HG02852 (cell line): ENCODE data around the gene OSBPL7.

Experiments
- ATAC-seq: cut with Tn5 transposase; IDR thresholded peaks from one replicate; pipeline ENCODE4 v1.9.1; 2021; ENCODE audit warnings: mild to moderate bottlenecking, moderate library complexity; ENCODE audit not compliant: unreplicated experiment

Gene OSBPL7

DNA sequence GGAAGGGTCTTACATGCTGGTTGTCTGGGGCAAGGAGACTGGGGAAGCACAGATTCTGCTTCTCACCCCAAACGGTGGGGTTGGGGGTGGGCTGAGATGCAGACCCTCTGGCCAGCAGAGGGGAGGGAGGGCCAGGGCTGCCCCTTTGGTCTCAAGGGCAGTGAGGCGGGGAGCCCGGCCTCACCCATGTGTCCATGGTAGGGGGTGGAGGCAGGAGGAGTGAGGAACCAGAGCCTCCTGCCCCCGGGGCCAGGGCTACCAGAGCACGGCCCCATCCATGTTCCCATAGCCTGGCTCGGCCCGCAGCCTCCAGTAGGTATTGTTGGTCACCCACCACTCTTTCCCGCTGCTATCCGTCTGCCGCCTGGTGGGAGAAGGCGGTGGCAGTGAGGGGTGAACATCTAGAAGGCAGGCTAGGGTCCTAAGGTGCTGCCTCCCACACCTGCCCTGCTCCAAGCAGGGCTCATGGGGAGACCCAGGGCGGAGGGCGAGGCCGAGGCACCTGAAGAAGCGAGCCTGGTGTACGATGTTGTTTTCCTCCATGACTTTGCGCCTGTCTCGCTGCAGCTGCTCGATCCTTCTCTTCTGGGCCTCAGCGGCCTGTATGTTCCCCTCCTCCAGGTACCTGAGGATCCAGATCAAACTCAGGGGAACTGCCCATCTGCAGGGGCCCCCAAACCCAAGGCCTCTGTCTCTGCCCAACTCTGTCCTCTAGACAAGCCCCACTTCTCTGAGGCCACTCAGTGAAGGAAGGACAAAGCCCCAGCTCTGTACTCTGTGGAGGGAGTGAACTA is 13.4 kb downstream of the OSBPL7 start:
- ATAC-seq, result no peak

DNA sequence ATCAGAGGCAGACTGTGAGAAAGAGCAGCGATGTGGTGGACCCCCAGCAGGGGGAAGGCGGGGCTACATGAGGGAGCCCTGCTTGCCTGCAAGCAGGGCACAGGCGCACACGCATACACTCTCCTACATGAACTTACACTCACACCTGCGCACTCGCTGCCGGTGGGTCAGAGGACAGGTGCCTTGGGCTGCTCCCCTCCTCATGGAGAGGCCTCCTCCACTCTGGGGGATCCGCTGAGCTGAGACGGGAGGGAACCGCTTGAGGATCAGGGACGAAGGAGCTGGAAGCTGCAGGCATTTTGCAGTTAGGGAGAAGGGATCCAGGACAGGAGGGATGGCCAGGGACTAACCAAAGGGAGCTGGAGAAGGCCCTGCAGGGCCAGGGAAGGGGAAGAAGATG is 14.2 kb downstream of the OSBPL7 start:
- ATAC-seq, result no peak

DNA sequence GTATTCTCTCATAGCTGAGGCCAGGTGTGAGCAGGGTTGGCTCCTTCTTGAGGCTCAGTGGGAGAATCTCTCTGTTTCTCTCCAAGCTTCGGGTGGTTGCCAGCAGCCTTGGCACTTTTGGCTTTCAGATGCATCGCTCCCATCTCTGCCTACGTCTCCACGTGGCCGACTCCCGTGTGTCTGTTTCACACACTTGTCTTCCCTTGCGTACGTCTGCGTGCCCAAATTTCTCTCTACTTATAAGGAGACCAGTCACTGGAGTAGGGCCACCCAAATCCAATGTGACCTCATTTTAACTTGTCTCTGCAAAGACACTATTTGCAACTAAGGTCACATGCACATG is 14.7 kb downstream of the OSBPL7 start:
- ATAC-seq, result no peak

DNA sequence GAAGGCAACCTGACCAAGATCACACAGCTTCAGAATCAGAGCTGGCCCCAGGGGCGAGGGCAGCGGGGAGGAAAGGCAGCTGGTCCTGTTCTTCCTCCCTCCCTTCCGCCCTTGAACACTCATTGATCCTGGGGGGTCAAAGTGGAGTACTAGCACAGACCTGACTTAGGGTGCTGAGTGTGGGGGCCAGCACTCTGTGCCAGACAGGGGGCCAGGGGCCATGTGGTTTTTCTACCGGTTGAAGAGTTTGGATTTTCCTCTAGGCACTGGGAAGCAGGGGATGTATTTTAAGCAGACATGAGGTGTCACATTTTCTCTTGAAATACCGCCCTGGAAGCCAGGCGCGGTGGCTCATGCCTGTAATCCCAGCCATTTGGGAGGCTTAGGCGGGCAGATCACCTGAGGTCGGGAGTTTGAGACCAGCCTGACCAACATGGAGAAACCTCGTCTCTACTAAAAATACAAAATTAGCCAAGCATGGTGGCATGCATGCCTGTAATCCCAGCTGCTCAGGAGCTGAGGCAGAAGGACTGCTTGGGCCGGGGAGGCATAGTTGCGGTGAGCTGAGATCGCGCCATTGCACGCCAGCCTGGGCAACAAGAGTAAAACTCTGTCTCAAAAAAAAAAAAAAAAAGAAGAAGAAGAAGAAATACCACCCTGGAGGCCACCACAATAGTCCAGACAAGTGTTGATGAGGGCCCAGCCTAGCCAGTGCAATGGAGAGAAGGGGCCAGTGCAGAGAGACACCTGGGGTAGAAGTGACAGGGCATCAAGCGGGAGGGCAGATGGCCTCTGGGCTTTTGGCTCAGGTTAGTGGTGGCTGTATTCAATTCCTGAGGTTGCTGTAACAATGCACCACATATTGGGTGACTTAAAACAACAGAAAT is 15.3 kb downstream of the OSBPL7 start:
- no peak for ATAC-seq

DNA sequence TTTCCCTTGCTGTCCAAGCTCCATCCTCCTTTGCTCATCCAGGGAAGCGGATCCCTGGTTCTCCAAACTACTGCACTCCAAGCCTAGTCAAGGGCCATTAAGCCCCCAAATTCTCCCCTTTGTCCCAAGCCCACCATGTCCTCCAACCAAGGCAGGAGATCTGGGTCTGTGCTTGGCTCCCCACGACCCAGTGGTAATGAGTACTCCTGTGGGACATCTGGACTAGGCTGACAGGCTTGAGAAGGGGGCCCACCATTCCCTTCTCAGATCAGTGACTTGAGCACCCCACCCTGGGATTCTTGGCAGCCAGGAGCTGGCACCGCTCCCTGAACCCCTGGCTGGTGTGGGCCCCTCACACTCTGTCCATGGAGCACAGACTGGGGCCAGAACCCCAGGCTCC is 17.1 kb downstream of the OSBPL7 start:
- no peak for ATAC-seq

DNA sequence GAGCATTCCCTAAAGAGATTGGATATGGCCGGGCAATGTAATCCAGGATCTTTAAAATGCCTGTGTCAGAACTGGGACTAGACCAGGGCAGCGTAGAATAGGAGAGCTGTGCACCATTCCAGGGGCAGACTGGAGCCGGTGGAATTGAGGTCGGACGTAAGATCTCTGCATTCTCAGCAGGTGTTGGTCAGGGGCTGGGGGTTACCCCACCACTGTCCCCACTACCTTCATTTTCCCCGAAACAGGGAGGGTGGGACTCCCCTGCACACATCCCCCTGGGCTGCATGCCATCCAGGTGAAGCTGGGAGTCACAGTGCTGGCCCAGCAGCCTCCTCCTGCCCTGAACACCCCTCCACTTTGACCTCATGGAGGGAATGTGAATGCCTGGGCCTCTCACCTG is 17.8 kb downstream of the OSBPL7 start:
- no peak for ATAC-seq

DNA sequence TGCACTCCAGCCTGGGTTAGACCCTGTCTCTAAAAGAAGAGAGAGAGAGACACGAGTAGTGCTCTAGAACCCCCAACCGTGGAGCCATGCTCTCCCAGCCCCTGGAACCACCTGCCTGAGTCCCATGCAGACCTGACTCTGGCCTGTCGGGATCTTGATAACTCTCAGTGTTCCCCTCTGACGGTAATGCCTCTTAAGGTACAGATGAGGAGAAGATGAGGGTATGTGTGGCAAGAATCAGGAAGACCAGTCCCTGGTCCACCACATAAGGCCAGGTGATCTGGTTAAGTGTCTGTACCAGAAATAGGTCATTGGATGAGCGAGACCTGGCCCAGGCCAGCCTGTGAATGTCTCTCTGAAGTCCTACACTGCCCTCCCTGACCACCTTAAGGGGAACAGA is 18.4 kb downstream of the OSBPL7 start:
- no peak for ATAC-seq

DNA sequence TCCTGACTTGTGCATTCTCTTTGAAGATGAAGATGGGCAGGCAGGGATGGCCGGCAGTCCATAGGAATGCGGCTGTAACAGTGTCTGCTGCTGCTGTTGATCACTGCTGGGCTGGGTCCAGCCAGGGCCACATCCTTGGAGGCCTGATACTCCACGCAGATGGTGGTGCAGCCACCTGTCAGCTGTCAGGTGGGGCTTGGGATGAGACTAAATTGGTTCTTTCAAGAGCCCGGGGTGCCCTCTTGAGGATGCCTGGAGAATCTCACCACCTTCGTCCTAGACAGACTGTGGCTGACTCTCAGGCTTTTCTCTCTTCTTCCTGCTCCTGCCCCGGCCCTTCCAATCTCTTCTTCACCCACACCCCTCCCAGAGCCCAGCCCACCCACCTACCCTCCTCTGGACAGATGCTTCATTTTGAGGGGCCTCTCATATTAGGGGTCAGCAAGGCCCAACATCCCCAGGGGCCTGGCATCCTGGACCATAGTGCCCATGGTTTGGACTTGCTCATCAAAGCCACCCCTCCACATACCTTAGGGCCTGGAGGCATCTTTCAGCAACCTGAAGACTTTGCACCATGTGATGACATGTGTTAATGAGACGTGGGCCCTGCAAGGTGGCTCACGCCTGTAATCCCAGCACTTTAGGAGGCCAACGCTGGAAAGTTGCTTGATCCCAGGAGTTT is 19.1 kb downstream of the OSBPL7 start:
- ATAC-seq, result no peak

DNA sequence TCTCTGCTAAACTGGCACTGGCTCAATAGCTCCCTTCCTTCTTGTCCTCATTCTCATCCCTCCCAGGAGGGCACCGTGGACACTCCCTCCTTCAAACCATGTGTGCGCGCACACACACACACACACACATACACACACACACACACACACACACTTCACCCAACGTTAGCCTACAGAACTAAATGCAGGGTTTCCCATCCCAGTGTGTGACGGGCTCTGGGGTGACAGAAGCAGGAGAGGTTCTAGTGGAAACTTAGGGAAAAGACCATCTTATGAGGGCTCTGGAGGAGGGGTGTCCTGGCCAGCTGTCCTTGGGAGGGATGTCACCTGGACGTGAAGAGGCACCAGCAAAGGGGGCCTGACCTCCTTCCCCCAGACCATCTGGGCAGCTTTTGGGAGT is 19.7 kb downstream of the OSBPL7 start:
- ATAC-seq, result no peak

DNA sequence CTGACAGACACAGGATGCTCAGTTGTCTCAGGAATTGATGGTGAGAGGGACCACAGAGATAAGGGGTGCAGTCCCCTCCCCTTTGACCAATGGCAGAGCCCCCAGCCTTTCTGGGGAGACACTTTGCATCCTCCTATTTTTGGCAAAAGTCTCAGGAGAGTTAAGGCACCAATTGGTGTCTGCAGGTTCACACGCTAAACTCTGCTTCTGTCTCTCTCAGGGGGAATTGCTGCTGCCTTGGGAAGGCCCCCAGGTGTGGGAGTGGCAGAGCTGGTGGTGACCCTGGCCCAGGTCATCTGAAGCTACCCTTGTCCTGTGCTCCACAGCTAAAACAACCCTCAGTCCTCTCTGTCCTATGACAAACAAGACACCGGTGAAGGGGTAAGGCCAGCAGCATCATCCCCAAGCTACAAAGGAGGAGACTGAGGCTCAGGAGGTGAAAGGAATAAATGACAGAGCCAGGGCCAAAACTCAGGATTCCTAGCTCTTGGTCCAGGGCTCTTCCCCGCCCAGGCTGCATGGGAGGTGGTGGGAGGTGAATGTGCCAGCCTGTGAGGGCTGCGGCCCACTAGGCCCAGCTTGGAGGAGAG is 20.3 kb downstream of the OSBPL7 start:
- no peak for ATAC-seq

DNA sequence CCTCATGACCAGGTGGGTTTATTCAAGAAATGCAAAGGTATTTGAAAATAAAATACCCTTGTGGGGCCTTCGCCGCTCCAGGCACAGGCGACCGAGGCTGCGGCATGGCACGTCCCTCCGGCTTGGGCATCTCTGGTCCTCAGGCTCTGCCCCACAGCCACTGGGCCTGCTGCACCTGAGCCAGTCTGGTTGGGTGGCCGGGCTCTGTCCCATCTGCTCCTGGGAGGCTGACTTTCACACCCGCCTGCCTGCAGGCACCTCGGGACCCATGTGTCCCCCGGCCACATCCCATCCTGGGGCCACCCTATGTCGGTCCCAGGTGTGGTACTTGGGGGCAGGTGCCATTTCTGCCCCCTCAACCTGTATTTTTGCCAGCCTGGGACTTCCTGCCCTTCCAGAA is 20.9 kb downstream of the OSBPL7 start:
- ATAC-seq, result no peak

DNA sequence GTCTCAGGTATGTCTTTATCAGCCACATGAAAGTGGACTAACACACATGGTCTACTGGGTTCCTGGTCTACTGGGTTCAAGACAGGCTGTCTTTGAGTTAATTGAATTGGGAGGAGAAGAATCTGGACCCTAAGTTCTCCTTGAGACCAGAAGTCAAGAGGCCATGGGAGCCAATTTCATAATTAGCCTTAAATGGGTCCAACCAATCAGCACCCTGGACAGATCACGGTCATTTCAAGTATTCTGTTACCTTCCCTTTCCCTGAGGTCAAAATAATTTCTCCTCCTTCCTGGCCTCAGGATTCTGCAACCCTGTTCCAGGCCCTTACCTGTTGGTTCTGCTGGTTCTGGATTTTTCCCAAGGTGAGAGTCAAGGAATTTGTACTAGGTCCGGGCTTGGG is 23.8 kb downstream of the OSBPL7 start:
- ATAC-seq, result no peak

DNA sequence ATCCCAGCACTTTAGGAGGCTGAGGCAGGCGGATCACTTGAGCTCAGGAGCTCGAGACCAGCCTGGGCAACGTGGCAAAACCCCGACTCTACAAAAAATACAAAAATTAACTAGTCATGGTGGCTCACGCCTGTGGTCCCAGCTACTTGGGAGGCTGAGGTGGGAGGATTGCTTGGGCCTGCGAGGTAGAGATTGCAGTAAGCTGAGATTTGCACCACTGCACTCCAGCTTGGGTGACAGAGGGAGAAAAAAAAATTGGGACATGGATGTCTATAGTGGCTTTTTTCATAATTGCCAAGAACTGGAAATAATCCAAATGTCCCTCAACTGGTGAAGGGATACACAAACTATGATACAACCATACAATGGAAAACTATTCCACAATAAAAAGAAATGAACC is 28.6 kb downstream of the OSBPL7 start:
- no peak for ATAC-seq

DNA sequence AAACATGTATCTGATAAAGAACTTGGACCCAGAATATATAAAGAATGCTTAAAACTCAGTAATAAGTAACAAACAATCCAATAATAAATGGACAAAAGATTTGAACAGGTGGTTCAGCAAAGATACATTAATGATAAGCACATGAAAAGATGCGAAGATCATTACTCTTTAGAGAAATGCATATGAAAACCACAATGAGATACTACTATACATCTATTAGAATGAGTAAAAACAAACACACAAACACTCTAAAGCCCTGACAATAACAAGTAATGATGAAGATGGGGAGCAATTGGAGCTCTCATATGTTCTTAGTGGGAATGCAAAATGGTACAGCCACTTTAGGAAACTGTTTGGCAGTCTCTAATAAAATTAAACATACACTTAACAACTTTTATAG is 29.1 kb downstream of the OSBPL7 start:
- no peak for ATAC-seq

DNA sequence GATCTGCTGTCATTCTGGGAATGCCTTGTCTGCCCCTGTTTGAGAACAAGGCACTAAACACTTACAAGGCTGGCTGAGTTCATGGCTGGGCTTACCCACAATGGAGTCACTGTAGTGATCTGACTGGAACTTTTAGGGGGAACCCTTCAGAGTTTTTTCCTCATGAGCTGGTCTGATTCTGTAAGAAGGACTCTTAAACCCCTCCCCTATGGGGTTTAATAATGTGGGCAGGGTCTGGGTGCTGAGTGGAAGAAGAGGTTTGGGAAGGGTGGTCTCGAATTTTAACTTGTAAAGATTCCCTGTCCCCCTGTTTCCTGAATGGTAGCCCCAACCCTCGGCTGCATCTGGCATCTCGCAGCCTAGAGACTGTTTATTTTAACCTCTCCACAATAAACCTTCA is 30.6 kb downstream of the OSBPL7 start:
- ATAC-seq, result no peak

DNA sequence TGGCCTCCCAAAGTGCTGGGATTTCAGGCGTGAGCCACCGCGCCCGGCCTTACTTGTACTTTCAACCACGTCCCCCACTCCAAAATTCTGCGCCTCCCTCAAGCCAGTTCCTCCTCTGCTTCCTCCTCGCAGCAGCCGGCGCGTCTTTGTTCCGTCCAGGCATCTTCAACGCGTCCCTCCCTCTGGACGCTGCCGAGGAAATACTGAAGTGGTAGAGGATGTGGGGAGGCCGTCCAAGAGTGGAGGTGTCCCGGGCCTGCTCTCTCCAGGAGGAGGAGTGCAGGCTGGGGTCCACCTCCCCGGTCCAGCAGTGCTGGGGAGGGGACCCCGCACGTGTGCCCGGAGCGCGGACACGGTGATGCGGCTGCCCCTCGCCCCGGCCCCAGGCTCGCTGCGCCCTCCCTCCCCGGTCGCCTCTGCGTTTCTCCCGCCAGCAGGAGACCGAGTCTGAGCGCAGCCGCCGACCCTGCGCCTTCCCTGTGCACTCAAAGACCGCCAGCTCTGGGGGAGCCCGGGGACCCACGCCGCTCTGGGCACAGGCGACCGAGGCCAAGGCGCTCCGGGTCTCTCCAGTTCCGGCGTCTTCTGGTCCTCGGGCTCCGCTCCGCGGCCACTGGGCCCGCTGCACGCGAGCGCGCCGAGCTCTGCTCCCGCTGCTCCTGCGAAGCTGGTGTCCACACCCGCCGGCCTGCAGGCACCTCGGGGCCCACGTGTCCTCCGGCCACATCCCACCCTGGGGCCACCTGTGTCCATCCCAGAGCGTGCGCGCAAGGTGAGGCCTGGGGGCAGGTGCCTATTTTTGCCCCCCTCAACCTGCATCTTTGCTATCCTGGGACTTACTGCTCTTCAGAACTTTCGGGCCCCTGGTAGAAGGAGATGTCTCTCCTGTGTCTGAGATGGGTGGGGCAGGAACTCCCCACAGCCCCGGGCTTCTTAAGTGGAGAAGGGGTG is 31.7 kb downstream of the OSBPL7 start:
- ATAC-seq, result no peak

DNA sequence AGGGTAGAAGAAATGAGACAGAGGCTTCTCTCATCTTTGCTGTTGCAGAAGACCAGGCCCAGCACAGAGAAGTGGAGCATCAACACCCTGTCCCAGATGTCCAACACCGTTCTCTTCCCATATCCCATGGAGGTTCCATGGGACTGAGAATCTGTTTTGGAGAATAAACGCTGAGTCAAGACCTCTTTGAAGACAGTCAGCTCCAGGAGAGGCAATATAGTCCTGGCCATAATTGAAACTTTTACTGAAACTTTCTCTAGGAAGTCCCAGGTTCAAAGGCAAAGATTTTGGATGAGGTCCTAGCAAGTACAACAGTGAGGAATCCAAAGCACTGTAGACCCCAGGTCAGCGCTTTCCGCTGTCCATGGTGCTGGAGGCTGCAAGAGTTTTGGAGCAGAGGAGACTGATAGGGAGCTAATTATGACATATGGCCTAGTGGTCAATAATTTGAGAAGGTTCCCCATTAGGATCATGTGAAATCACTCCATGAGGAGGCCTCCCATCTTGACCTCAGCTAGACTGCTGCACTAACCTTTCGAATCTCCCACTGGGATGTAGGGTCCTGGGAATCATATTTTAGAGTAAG is 36.0 kb downstream of the OSBPL7 start:
- no peak for ATAC-seq

DNA sequence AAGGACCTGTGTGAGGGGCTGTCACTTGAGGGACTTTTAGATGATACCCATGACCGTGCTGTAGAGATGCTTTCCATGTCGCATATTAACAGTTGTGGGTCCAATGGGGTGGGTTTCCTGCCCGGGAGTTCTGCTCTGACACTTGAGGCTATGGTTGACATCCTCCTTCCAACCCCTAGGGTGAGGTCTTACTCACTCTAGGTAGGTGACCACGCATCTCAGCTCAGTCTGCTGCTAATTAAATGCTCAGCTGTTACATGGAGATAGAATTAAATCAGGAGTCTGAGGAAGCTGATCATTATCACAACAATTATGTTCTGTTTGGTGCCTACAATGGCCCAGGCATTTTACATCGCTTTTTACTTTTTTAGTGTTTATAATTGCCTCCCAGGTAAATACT is 40.2 kb downstream of the OSBPL7 start:
- no peak for ATAC-seq

DNA sequence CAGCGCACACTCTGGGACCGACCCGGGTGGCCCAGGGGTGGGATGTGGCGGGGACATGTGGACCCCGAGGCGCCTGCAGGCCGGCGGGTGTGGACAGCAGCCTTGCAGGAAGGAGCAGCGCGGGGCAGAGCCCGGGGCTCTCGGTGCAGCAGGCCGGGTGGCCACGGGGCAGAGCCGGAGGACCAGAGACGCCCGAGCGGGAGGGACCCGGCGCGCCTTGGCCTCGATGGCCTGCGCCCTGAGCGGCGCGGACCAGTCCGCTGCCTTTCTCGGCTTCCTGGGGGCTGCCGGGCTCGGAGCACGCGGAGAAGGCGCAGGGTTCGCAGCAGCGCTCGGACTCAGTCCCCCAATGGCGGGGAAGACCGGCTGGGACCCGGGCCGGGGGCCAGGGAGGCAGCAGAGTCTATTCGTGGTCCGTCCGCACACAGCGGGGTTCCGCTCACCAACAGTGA is 43.4 kb downstream of the OSBPL7 start:
- no peak for ATAC-seq
